K562 (cell line): ENCODE results near the gene HS3ST2. TPM values are rescaled to one million over a fixed set of nuclear protein-coding genes. Genes with fewer than 3 reads are reported as not detected.
A peak's percentile ranks its signal among the peaks of the same experiment; 100 is the strongest.

Experiments used
- CCAR2 ChIP-seq: fragments of 200-400 bp; formaldehyde crosslinking; IDR thresholded peaks from 2 replicates; pipeline ENCODE4 v1.6.1; 2017; ENCODE audit warnings: mild to moderate bottlenecking, low read depth, low read length
- ETV5 ChIP-seq: sonication (generic); formaldehyde crosslinking; IDR thresholded peaks from 2 replicates; pipeline ENCODE4 v1.4.0; 2020; ENCODE audit warnings: low read depth, mild to moderate bottlenecking, missing genetic modification reagents
- HDAC1 ChIP-seq, 2 experiments: fragments of 450-650 bp; IDR thresholded peaks; 2 replicates each; pipeline ENCODE4 v1.6.1; 2016 to 2017; ENCODE audit warnings: inconsistent platforms in 1 of 2, mild to moderate bottlenecking in 1 of 2, moderate library complexity in 1 of 2
- HDAC6 ChIP-seq: IDR thresholded peaks from 2 replicates; pipeline ENCODE4 v1.6.1; 2012; ENCODE audit warnings: low read depth, mild to moderate bottlenecking, control low read depth, inconsistent platforms, low read length, moderate library complexity
- ILK ChIP-seq: fragments of 450-650 bp; IDR thresholded peaks from 2 replicates; pipeline ENCODE4 v1.6.1; 2016; ENCODE audit warnings: missing genetic modification characterization, low read depth, mild to moderate bottlenecking, missing compliant biosample characterization, moderate library complexity, borderline replicate concordance
- JUNB ChIP-seq: fragments of 450-650 bp; formaldehyde crosslinking; conservative IDR thresholded peaks from 2 replicates; pipeline ENCODE4 v1.4.0; 2020; ENCODE audit warnings: mild to moderate bottlenecking
- SREBF2 ChIP-seq: sonication (generic); formaldehyde crosslinking; IDR thresholded peaks from 2 replicates; pipeline ENCODE4 v1.4.0; 2020; ENCODE audit warnings: mild to moderate bottlenecking, missing genetic modification reagents
- ZNF12 ChIP-seq: sonication (generic); formaldehyde crosslinking; IDR thresholded peaks from 2 replicates; pipeline ENCODE4 v1.4.0; 2020; ENCODE audit warnings: mild to moderate bottlenecking, missing genetic modification reagents
- polyA plus RNA-seq, 8 experiments: library from polyadenylated mRNA; depleted of rRNA in 4 of 8; stranded (reverse) in 5 of 8; unstranded in 3 of 8; fragments of >200 nt; fragmentation: Nextera tagmentation in 2 of 8; fragmentation: Illumina TruSeq in 1 of 8; extraction: Ambion mirVana in 2 of 8; extraction: Trizol in 1 of 8; gene quantifications; 2 replicates each; pipeline versions ENCODE4 v1.2.1 to v1.2.3, GENCODE V29; 2011 to 2014; ENCODE audit warnings: inconsistent platforms in 1 of 8, missing spikeins in 1 of 8
- total RNA-seq, 7 experiments: library from RNA; depleted of rRNA in 6 of 7; stranded (reverse); fragments of >200 nt in 6 of 7; fragmentation: Illumina TruSeq in 2 of 7; extraction: Trizol in 2 of 7; gene quantifications; 2 replicates each; pipeline versions ENCODE4 v1.2.1 to v1.2.3, GENCODE V29; 2011 to 2021; ENCODE audit warnings: low replicate concordance in 1 of 7
- TF ChIP-seq, protein P1 (sequence below): fragments of 450-650 bp; IDR thresholded peaks from 2 replicates; pipeline ENCODE4 v1.6.1; 2016; ENCODE audit warnings: mild to moderate bottlenecking, moderate library complexity
- TF ChIP-seq, protein P2 (sequence below), 2 experiments: fragments of 450-650 bp; conservative IDR thresholded peaks; 2 replicates each; pipeline ENCODE4 v1.6.1; 2017; ENCODE audit warnings: mild to moderate bottlenecking in 2 of 2, moderate library complexity in 2 of 2
- TF ChIP-seq, protein P3 (sequence below), 2 experiments: fragments of 450-650 bp in 1 of 2; sonication (generic) in 1 of 2; formaldehyde crosslinking in 1 of 2; IDR thresholded peaks in 1 of 2; conservative IDR thresholded peaks in 1 of 2; 2 replicates each; pipeline versions ENCODE4 v1.6.1 to v1.8.1; 2016 to 2023; ENCODE audit warnings: mild to moderate bottlenecking in 2 of 2, moderate library complexity in 2 of 2, inconsistent platforms in 1 of 2, missing genetic modification reagents in 1 of 2

HS3ST2 gene
- total and polyA plus RNA-seq, 9 of the 15 experiments (the other 6 are each of a cell fraction or from before 2014, with no cell fraction given), result not detected

DNA sequence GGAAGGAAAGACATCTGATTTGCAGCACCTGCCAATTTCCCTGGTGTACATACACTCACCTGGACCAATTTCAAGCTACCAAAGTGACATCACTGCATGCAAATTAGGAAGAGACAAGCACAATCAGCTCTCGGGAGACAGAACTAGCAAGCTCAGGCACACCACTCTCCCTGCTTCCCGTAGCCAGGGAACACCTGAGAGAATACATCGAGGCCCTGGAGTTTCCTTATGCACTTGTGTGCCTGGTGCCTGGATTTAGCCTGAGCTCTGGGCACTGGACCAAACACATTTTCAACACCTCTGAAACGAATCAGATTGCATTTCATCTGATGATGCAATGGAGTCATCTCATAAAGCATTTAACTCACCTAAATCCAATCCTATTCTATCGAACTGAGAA is 110.5 kb downstream of the HS3ST2 start (continued):
- TF ChIP-seq, protein P1, sequence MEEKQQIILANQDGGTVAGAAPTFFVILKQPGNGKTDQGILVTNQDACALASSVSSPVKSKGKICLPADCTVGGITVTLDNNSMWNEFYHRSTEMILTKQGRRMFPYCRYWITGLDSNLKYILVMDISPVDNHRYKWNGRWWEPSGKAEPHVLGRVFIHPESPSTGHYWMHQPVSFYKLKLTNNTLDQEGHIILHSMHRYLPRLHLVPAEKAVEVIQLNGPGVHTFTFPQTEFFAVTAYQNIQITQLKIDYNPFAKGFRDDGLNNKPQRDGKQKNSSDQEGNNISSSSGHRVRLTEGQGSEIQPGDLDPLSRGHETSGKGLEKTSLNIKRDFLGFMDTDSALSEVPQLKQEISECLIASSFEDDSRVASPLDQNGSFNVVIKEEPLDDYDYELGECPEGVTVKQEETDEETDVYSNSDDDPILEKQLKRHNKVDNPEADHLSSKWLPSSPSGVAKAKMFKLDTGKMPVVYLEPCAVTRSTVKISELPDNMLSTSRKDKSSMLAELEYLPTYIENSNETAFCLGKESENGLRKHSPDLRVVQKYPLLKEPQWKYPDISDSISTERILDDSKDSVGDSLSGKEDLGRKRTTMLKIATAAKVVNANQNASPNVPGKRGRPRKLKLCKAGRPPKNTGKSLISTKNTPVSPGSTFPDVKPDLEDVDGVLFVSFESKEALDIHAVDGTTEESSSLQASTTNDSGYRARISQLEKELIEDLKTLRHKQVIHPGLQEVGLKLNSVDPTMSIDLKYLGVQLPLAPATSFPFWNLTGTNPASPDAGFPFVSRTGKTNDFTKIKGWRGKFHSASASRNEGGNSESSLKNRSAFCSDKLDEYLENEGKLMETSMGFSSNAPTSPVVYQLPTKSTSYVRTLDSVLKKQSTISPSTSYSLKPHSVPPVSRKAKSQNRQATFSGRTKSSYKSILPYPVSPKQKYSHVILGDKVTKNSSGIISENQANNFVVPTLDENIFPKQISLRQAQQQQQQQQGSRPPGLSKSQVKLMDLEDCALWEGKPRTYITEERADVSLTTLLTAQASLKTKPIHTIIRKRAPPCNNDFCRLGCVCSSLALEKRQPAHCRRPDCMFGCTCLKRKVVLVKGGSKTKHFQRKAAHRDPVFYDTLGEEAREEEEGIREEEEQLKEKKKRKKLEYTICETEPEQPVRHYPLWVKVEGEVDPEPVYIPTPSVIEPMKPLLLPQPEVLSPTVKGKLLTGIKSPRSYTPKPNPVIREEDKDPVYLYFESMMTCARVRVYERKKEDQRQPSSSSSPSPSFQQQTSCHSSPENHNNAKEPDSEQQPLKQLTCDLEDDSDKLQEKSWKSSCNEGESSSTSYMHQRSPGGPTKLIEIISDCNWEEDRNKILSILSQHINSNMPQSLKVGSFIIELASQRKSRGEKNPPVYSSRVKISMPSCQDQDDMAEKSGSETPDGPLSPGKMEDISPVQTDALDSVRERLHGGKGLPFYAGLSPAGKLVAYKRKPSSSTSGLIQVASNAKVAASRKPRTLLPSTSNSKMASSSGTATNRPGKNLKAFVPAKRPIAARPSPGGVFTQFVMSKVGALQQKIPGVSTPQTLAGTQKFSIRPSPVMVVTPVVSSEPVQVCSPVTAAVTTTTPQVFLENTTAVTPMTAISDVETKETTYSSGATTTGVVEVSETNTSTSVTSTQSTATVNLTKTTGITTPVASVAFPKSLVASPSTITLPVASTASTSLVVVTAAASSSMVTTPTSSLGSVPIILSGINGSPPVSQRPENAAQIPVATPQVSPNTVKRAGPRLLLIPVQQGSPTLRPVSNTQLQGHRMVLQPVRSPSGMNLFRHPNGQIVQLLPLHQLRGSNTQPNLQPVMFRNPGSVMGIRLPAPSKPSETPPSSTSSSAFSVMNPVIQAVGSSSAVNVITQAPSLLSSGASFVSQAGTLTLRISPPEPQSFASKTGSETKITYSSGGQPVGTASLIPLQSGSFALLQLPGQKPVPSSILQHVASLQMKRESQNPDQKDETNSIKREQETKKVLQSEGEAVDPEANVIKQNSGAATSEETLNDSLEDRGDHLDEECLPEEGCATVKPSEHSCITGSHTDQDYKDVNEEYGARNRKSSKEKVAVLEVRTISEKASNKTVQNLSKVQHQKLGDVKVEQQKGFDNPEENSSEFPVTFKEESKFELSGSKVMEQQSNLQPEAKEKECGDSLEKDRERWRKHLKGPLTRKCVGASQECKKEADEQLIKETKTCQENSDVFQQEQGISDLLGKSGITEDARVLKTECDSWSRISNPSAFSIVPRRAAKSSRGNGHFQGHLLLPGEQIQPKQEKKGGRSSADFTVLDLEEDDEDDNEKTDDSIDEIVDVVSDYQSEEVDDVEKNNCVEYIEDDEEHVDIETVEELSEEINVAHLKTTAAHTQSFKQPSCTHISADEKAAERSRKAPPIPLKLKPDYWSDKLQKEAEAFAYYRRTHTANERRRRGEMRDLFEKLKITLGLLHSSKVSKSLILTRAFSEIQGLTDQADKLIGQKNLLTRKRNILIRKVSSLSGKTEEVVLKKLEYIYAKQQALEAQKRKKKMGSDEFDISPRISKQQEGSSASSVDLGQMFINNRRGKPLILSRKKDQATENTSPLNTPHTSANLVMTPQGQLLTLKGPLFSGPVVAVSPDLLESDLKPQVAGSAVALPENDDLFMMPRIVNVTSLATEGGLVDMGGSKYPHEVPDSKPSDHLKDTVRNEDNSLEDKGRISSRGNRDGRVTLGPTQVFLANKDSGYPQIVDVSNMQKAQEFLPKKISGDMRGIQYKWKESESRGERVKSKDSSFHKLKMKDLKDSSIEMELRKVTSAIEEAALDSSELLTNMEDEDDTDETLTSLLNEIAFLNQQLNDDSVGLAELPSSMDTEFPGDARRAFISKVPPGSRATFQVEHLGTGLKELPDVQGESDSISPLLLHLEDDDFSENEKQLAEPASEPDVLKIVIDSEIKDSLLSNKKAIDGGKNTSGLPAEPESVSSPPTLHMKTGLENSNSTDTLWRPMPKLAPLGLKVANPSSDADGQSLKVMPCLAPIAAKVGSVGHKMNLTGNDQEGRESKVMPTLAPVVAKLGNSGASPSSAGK, result no peak
- no peak for TF ChIP-seq ETV5
- TF ChIP-seq, protein P2, sequence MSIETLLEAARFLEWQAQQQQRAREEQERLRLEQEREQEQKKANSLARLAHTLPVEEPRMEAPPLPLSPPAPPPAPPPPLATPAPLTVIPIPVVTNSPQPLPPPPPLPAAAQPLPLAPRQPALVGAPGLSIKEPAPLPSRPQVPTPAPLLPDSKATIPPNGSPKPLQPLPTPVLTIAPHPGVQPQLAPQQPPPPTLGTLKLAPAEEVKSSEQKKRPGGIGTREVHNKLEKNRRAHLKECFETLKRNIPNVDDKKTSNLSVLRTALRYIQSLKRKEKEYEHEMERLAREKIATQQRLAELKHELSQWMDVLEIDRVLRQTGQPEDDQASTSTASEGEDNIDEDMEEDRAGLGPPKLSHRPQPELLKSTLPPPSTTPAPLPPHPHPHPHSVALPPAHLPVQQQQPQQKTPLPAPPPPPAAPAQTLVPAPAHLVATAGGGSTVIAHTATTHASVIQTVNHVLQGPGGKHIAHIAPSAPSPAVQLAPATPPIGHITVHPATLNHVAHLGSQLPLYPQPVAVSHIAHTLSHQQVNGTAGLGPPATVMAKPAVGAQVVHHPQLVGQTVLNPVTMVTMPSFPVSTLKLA (conservative IDR thresholded peaks at IDR 0.05), result no peak
- TF ChIP-seq, protein P3, sequence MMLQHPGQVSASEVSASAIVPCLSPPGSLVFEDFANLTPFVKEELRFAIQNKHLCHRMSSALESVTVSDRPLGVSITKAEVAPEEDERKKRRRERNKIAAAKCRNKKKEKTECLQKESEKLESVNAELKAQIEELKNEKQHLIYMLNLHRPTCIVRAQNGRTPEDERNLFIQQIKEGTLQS (IDR thresholded peaks at IDR 0.05), result peak; percentile 51
- TF ChIP-seq, protein P3 (CRISPR knock-in tag; conservative IDR thresholded peaks at IDR 0.05), result no peak
- no peak for TF ChIP-seq SREBF2 (CRISPR knock-in tag)
- no peak for TF ChIP-seq CCAR2
- no peak for TF ChIP-seq ILK (tag)
- TF ChIP-seq JUNB (CRISPR knock-in tag), result no peak
- no peak for TF ChIP-seq HDAC6
- TF ChIP-seq HDAC1 (IDR thresholded peaks at IDR 0.05), result no peak
- no peak for TF ChIP-seq ZNF12 (CRISPR knock-in tag)
